ENCODE results near the gene ANGPTL4.

Gene ANGPTL4

GRCh38 chr19:8413629-8413995 lies 49.7 kb downstream of the ANGPTL4 start:
- DNase-seq (ENCODE audit: low read depth in 2 of 2), result no peak

GRCh38 chr19:8416796-8417195 lies 52.8 kb downstream of the ANGPTL4 start:
- DNase-seq (ENCODE audit: low read depth in 2 of 2), result no peak

- DNase-seq (ENCODE audit: low read depth in 2 of 2), result no peak
These were observed 57.8 kb downstream of the ANGPTL4 start for GRCh38 chr19:8421484-8422461.

- DNase-seq (ENCODE audit: low read depth in 2 of 2), result no peak
These were observed 59.9 kb downstream of the ANGPTL4 start for GRCh38 chr19:8423817-8424223.
